ENCODE data around the gene TGFA. TPM values are rescaled to one million over a fixed set of nuclear protein-coding genes. Genes with fewer than 3 reads are reported as not detected.

The TGFA gene
- total and polyA plus RNA-seq, 10 of the 15 experiments (the other 5 are each of a cell fraction or from before 2014, with no cell fraction given) = 0.03 to 0.23 TPM; not detected in 8

DNA sequence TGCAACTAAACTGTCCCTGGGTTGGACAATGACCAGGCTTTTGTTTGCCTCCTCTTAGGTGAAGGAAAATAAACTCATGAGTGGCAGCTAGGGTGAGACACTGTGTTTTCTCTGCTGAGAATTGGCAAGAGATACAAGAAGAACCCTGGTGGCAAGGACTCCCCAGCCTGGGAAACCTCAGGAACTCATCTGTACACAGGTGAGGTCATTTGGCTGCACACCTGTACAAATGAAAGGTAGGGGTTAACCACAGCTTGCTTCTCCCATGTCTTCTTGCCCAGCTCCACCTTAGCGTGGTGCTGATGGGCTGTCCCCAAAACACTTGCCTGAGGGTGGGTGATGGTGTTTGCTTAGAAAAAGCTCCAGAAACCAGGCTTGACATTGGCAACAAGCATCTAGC lies 154.6 kb downstream of the TGFA start:
- 7% methylated on average over 1 of the region's 1 CpG for WGBS (ENCODE audit: insufficient coverage, insufficient replicate concordance, low lambda C conversion rate, missing lambda C conversion rate)
- H3K4me1 ChIP-seq (ENCODE audit: control insufficient read depth, insufficient read depth, low read length) = no peaks in the 10 kb centered on the region
- no peaks in the 10 kb centered on the region for H3K79me2 ChIP-seq (ENCODE audit: control insufficient read depth, insufficient read depth, low read length)
- CTCF ChIA-PET = no interaction called here
- SMC1A ChIA-PET (ENCODE audit: uncharacterized antibody, unreplicated experiment) = no interaction called here
- RAD21 ChIA-PET (ENCODE audit: unreplicated experiment) = no interaction called here
- H3K4me2 ChIP-seq (ENCODE audit: control insufficient read depth, insufficient read depth) = no peak overlapping the region
- FAIRE-seq (no peak), ATAC-seq (no peak), DNase-seq (ENCODE audit: low read depth, low spot score) (no peak)
- H2AFZ ChIP-seq (ENCODE audit: control insufficient read depth, low read depth, low read length) = no peak overlapping the region
- H3K4me3 ChIP-seq = no peak overlapping the region
- TF ChIP-seq BACH1 (IDR thresholded peaks at IDR 0.05; ENCODE audit: borderline replicate concordance) (no peak), BRCA1 (IDR thresholded peaks at IDR 0.05; ENCODE audit: low read depth, low read length) (no peak), NFIC (IDR thresholded peaks at IDR 0.05; ENCODE audit: low read depth, low read length) (no peak), MXI1 (IDR thresholded peaks at IDR 0.05; ENCODE audit: low read depth, low read length) (no peak), PAX8 (IDR thresholded peaks at IDR 0.05) (no peak), SUPT20H (IDR thresholded peaks at IDR 0.05; ENCODE audit: borderline replicate concordance, control insufficient read depth, low read depth, low read length) (no peak), NFYA (IDR thresholded peaks at IDR 0.05; ENCODE audit: borderline replicate concordance, low read depth, low read length) (no peak), ZNF24 (IDR thresholded peaks at IDR 0.05) (no peak), RBBP5 (conservative IDR thresholded peaks at IDR 0.05) (no peak), NBN (IDR thresholded peaks at IDR 0.05) (no peak), SREBF1 (IDR thresholded peaks at IDR 0.05; ENCODE audit: low read length) (no peak), KLF5 (IDR thresholded peaks at IDR 0.05; ENCODE audit: partially characterized antibody) (no peak), SPI1 (IDR thresholded peaks at IDR 0.05; ENCODE audit: borderline replicate concordance, insufficient read depth, low read depth, low read length) (no peak)
- TF ChIP-seq, protein P1, sequence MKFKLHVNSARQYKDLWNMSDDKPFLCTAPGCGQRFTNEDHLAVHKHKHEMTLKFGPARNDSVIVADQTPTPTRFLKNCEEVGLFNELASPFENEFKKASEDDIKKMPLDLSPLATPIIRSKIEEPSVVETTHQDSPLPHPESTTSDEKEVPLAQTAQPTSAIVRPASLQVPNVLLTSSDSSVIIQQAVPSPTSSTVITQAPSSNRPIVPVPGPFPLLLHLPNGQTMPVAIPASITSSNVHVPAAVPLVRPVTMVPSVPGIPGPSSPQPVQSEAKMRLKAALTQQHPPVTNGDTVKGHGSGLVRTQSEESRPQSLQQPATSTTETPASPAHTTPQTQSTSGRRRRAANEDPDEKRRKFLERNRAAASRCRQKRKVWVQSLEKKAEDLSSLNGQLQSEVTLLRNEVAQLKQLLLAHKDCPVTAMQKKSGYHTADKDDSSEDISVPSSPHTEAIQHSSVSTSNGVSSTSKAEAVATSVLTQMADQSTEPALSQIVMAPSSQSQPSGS (IDR thresholded peaks at IDR 0.05; ENCODE audit: low read length) = no peak
- TF ChIP-seq, protein P2, sequence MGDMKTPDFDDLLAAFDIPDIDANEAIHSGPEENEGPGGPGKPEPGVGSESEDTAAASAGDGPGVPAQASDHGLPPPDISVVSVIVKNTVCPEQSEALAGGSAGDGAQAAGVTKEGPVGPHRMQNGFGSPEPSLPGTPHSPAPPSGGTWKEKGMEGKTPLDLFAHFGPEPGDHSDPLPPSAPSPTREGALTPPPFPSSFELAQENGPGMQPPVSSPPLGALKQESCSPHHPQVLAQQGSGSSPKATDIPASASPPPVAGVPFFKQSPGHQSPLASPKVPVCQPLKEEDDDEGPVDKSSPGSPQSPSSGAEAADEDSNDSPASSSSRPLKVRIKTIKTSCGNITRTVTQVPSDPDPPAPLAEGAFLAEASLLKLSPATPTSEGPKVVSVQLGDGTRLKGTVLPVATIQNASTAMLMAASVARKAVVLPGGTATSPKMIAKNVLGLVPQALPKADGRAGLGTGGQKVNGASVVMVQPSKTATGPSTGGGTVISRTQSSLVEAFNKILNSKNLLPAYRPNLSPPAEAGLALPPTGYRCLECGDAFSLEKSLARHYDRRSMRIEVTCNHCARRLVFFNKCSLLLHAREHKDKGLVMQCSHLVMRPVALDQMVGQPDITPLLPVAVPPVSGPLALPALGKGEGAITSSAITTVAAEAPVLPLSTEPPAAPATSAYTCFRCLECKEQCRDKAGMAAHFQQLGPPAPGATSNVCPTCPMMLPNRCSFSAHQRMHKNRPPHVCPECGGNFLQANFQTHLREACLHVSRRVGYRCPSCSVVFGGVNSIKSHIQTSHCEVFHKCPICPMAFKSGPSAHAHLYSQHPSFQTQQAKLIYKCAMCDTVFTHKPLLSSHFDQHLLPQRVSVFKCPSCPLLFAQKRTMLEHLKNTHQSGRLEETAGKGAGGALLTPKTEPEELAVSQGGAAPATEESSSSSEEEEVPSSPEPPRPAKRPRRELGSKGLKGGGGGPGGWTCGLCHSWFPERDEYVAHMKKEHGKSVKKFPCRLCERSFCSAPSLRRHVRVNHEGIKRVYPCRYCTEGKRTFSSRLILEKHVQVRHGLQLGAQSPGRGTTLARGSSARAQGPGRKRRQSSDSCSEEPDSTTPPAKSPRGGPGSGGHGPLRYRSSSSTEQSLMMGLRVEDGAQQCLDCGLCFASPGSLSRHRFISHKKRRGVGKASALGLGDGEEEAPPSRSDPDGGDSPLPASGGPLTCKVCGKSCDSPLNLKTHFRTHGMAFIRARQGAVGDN (IDR thresholded peaks at IDR 0.05) = no peak
- H3K27ac ChIP-seq (ENCODE audit: control insufficient read depth, insufficient read depth) = no peak overlapping the region
- peaks cover 0 to 2% of the 10 kb centered on the region in 2 experiments; a peak in 3 of 4 replicates for H3K27me3 ChIP-seq (replicated peaks in 1 of 2; ENCODE audit: control insufficient read depth in 2 of 2, insufficient read depth in 2 of 2, low read length in 1 of 2)
- no TSS peak for BruUV-seq (replicated peaks)
- in situ Hi-C loops (cut with MboI) (no loop called here), intact Hi-C loops (cut with micrococcal nuclease; ENCODE audit: unreplicated experiment) (no loop called here)
- H3K9me3 ChIP-seq (replicated peaks; ENCODE audit: control insufficient read depth, insufficient read depth, low read length) = no peaks in the 10 kb centered on the region
- H3K9ac ChIP-seq (ENCODE audit: control insufficient read depth, insufficient read depth, low read length) = no peak overlapping the region
- no peaks in the 10 kb centered on the region for H4K20me1 ChIP-seq (ENCODE audit: control insufficient read depth, insufficient read depth)
- POLR2A ChIA-PET = no interaction called here
- no peaks in the 10 kb centered on the region for H3K36me3 ChIP-seq (ENCODE audit: control insufficient read depth in 2 of 2, insufficient read depth in 2 of 2, low read length in 1 of 2)
